SK-N-MC (cell line): Measurements from ENCODE around the gene CDAN1.

ENCODE experiments used
- EZH2 ChIP-seq: fragments of 200-600 bp; sonication (generic); IDR thresholded peaks from one replicate; pipeline ENCODE4 v1.6.1; 2017; ENCODE audit warnings: antibody characterized with exemption
- FOXP2 ChIP-seq: optimal IDR thresholded peaks from 2 replicates; pipeline ENCODE3; 2011; ENCODE audit warnings: mild to moderate bottlenecking, moderate library complexity; ENCODE audit not compliant: insufficient read depth; ENCODE audit errors: extremely low read length, control extremely low read depth
- POLR2AphosphoS5 ChIP-seq: IDR thresholded peaks from 2 replicates; pipeline ENCODE4 v1.6.1; 2012; ENCODE audit warnings: mild to moderate bottlenecking, low read depth, low read length, borderline replicate concordance

DNA sequence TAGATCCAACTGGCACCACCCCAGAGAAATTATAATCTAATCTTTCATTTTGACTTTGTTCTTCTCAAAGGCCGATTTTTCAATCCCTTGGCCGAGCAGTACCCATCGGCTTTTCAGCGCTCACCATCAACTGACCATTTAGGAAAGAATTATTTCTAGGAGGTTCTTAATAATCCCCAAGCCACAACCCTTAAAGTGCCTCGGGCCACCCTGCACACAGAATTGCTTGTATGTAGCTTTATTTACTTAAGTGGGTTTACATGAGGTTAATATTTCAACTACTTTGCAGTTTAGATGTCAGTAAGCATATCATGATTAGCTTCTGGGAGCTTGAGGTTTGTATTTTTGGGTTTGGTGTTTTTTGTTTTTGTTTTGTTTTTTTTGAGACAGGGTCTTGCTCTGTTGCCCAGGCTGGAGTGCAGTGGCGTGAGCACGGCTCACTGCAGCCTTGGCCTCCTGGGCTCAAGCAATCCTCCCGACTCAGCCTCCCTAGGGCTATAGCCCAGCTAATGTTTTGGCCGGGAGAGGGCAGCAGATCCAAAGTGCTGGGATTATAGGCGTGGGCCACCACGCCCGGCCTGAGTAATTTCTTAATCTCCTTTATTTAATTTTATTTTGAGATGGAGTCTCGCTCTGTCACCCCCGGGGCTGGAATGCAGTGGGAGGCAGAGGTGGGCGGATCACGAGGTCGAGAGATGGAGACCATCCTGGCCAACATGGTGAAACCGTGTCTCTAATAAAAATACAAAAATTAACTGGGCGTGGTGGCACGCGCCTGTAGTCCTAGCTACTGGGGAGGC lies 801 bp upstream of the CDAN1 start:
- no peak for TF ChIP-seq EZH2
- no peak for TF ChIP-seq POLR2AphosphoS5
- no peak for TF ChIP-seq FOXP2
